Measurements from ENCODE around the gene GPC6. TPM values are rescaled to one million over a fixed set of nuclear protein-coding genes. Genes with fewer than 3 reads are reported as not detected.

Gene GPC6
- total RNA-seq, 1 donor from 2014 or later, result 16.1 TPM

- no peak for TF ChIP-seq CTCF (IDR thresholded peaks at IDR 0.05; ENCODE audit: unreplicated experiment)
- Mint-ChIP-seq H3K27ac (ENCODE audit: unreplicated experiment) (no peak overlapping the region), H3K4me3 (ENCODE audit: unreplicated experiment) (no peak overlapping the region), H3K36me3 (ENCODE audit: low read depth, unreplicated experiment) (no peaks in the 10 kb centered on the region), H3K4me1 (ENCODE audit: unreplicated experiment) (no peaks in the 10 kb centered on the region), H3K9me3 (ENCODE audit: unreplicated experiment) (no peaks in the 10 kb centered on the region), H3K27me3 (ENCODE audit: unreplicated experiment) (no peaks in the 10 kb centered on the region)
- no peak for DNase-seq (ENCODE audit: low spot score)
Measured at GRCh38 chr13:94366677-94367076, 1140.1 kb downstream of the GPC6 start.

- TF ChIP-seq CTCF (IDR thresholded peaks at IDR 0.05; ENCODE audit: unreplicated experiment), result no peak
- Mint-ChIP-seq H3K27ac (ENCODE audit: unreplicated experiment) (no peak overlapping the region), H3K27me3 (ENCODE audit: unreplicated experiment) (no peaks in the 10 kb centered on the region), H3K36me3 (ENCODE audit: low read depth, unreplicated experiment) (no peaks in the 10 kb centered on the region), H3K4me1 (ENCODE audit: unreplicated experiment) (peaks cover 2% of the 10 kb centered on the region), H3K4me3 (ENCODE audit: unreplicated experiment) (no peak overlapping the region), H3K9me3 (ENCODE audit: unreplicated experiment) (no peaks in the 10 kb centered on the region)
- no peak for DNase-seq (ENCODE audit: low spot score)
Measured at GRCh38 chr13:94369972-94370436, 1143.4 kb downstream of the GPC6 start.

DNA sequence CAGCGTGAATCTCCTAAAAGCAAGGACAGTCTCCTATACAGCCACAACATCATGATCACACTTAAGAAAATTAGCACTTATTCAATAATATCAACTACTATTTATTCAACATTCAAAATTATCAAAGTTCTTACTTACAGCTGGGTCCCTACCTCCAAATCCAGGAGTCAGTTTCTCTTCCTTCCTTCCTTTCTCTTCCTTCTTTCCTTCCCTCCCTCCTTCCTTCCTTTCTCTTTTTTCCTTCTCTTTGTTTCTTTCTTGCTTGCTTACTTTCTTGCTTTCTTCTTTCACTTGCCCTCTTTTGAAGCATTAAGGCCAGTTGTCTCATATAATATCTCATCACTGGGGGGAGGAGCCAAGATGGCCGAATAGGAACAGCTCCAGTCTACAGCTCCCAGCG lies 1145.2 kb downstream of the GPC6 start:
- H3K4me1 Mint-ChIP-seq (ENCODE audit: unreplicated experiment), result peaks cover 2% of the 10 kb centered on the region
- no peaks in the 10 kb centered on the region for H3K9me3 Mint-ChIP-seq (ENCODE audit: unreplicated experiment)
- no peak for TF ChIP-seq CTCF (IDR thresholded peaks at IDR 0.05; ENCODE audit: unreplicated experiment)
- no peak overlapping the region for H3K27ac Mint-ChIP-seq (ENCODE audit: unreplicated experiment)
- H3K36me3 Mint-ChIP-seq (ENCODE audit: low read depth, unreplicated experiment), result no peaks in the 10 kb centered on the region
- no peaks in the 10 kb centered on the region for H3K27me3 Mint-ChIP-seq (ENCODE audit: unreplicated experiment)
- no peak overlapping the region for H3K4me3 Mint-ChIP-seq (ENCODE audit: unreplicated experiment)
- DNase-seq (ENCODE audit: low spot score), result no peak

- DNase-seq (ENCODE audit: low spot score), result no peak
- TF ChIP-seq CTCF (IDR thresholded peaks at IDR 0.05; ENCODE audit: unreplicated experiment), result no peak
- Mint-ChIP-seq H3K4me3 (ENCODE audit: unreplicated experiment) (no peak overlapping the region), H3K27ac (ENCODE audit: unreplicated experiment) (no peak overlapping the region), H3K4me1 (ENCODE audit: unreplicated experiment) (peaks cover 4% of the 10 kb centered on the region), H3K36me3 (ENCODE audit: low read depth, unreplicated experiment) (no peaks in the 10 kb centered on the region), H3K27me3 (ENCODE audit: unreplicated experiment) (no peaks in the 10 kb centered on the region), H3K9me3 (ENCODE audit: unreplicated experiment) (peaks cover 3% of the 10 kb centered on the region)
Measured at GRCh38 chr13:94382517-94382916, 1155.9 kb downstream of the GPC6 start.

DNA sequence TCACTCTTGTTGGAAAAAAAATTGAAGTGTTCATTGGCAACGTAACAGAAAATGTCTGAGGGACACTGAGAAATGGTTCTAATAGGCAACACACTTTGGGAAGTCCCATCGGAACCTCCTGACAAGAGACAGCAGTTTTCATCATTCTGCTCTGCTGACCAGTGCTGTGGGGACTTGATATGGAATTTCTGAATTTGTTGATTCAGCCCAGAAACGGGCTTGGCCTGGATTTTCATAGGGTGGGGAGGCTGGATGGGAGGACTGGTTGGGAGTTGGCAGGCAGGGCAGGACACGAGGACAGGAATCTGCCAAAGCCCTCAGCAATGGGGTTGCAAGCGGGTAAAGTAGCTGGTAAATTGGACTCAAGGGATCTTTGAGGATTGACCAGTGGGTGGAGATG lies 1156.4 kb downstream of the GPC6 start:
- Mint-ChIP-seq H3K9me3 (ENCODE audit: unreplicated experiment) (peaks cover 4% of the 10 kb centered on the region), H3K27ac (ENCODE audit: unreplicated experiment) (no peak overlapping the region), H3K36me3 (ENCODE audit: low read depth, unreplicated experiment) (no peaks in the 10 kb centered on the region), H3K4me3 (ENCODE audit: unreplicated experiment) (no peak overlapping the region), H3K4me1 (ENCODE audit: unreplicated experiment) (peaks cover 4% of the 10 kb centered on the region), H3K27me3 (ENCODE audit: unreplicated experiment) (no peaks in the 10 kb centered on the region)
- no peak for TF ChIP-seq CTCF (IDR thresholded peaks at IDR 0.05; ENCODE audit: unreplicated experiment)
- DNase-seq (ENCODE audit: low spot score), result no peak

All from endothelial cell (in vitro differentiated cells).